PC-3 (cell line): ENCODE results near the gene B3GAT1.

Experiments
- EZH2 ChIP-seq: fragments of 300-600 bp; sonication (generic); IDR thresholded peaks from one replicate; pipeline ENCODE4 v1.6.1; 2017; ENCODE audit warnings: antibody characterized with exemption, mild to moderate bottlenecking, low read length; ENCODE audit not compliant: unreplicated experiment
- TF ChIP-seq, protein P1 (sequence below): fragments of 300-600 bp; sonication (generic); conservative IDR thresholded peaks from 2 replicates; pipeline ENCODE4 v1.5.1; 2017; ENCODE audit warnings: antibody characterized with exemption, low read depth, mild to moderate bottlenecking, low read length

DNA sequence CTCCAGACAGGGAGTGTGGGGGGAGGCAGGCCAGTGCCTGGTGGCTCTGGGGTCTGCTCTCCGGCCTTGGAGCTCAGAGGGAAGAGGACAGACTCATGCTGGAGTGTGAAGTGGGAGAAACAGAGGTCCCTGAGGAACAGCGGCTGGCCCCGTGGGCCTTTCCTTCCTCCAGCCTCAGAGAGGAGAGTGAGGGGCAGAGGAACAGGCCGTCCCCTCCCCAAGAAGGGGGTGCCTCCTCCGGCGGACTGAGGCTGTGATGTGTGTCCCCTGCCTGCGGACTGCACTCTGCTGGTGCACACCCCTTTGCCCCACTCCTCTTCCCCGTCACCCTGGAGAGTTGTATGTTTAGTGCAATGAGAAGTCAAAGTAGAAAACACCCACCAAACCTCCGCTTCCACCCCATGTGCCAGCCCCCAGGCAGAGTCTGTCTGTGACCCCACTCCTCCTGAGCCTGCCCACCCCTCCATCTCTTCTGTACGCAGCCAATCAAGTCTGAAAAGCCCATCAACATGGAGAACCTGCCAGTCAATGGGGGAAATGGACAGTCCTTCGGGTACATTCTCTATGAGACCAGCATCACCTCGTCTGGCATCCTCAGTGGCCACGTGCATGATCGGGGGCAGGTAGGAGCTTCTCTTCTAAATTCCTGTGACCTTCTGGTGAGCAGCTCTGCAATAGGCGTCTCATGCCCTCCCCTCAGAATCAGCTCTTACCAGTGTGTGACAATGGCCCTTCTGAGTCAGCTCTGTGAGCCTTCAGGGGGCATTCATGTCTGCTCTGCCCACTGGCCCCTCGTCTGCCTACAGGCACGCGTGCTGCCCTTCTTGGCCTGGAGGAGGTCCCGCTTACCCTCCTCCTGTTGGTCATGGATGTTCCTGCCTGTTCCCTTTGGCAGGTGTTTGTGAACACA, 41.3 kb downstream of the B3GAT1 start:
- TF ChIP-seq, protein P1, sequence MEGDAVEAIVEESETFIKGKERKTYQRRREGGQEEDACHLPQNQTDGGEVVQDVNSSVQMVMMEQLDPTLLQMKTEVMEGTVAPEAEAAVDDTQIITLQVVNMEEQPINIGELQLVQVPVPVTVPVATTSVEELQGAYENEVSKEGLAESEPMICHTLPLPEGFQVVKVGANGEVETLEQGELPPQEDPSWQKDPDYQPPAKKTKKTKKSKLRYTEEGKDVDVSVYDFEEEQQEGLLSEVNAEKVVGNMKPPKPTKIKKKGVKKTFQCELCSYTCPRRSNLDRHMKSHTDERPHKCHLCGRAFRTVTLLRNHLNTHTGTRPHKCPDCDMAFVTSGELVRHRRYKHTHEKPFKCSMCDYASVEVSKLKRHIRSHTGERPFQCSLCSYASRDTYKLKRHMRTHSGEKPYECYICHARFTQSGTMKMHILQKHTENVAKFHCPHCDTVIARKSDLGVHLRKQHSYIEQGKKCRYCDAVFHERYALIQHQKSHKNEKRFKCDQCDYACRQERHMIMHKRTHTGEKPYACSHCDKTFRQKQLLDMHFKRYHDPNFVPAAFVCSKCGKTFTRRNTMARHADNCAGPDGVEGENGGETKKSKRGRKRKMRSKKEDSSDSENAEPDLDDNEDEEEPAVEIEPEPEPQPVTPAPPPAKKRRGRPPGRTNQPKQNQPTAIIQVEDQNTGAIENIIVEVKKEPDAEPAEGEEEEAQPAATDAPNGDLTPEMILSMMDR = no peak
- no peak for TF ChIP-seq EZH2
